G401 (cell line): ENCODE measurements around the gene STK24. TPM values are rescaled to one million over a fixed set of nuclear protein-coding genes. Genes with fewer than 3 reads are reported as not detected.
"Not testable (repeated sequence)": the region's sequence is repeated elsewhere in the genome, so short reads cannot be mapped to it uniquely, and the experiment has no call there.

ENCODE experiments used
- DNase-seq: peaks from one replicate; pipeline ENCODE4 v3.0.0-alpha.2; 2015; ENCODE audit warnings: low spot score
- in situ Hi-C: cut with HindIII; loops from 2 replicates; pipeline ENCODE4 v1.10.0; 2016; ENCODE audit warnings: low sequenced_read_pairs, mixed read lengths
- total RNA-seq: library from RNA; depleted of rRNA; stranded (reverse); fragments of >200 nt; shearing (Covaris generic); gene quantifications from 2 replicates; pipeline ENCODE4 v1.2.3, GENCODE V29; 2014

Gene STK24
- total RNA-seq, 1 experiment from 2014 or later, result 96.3 TPM

DNA sequence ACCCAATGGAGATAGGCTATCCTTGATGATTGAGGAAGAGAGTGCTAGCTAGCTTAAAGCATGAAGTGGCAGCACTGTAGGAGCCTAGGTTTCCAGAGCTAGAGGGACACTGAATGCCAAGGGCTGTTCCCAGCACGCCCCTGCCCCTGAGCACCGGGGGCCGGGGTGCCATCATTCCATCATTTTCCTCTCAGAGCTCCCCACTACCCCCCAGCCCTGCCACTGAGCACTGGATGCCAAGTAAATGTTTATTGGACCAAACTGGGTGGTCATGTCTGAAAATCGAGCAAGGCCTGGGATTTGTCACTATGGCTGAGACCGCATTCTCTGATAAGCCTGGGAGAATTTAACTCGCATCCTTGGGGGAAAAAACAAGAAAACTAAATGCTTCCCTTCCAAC, 142.8 kb downstream of the STK24 start:
- in situ Hi-C loops, result loop anchor here (25.0 kb wide), 1 partner anchor 228 kb away; no protein-coding TSS in a partner anchor
- DNase-seq, result no peak

DNA sequence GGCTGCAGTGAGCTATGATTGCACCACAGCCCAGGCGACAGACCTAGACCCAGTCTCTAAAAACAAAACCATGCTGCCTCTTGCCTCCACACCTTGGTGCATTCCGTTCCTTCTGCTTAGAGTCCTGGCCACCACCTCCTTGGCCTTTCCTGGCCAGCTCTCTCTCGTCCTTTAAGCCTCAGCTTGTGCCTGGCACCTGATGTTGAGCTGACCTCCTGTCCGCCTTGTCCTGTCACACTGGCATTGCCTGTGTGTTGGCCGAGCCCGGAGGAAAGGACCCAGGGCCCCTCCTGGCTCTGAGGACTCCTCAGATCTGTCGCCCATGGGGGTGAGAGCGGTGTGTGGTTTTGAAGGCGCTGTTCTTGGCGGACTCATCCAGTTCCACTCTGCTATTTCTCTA, 143.3 kb downstream of the STK24 start:
- DNase-seq, result no peak
- in situ Hi-C loops, result loop anchor here (25.0 kb wide), 1 partner anchor 229 kb away; no protein-coding TSS in a partner anchor

DNA sequence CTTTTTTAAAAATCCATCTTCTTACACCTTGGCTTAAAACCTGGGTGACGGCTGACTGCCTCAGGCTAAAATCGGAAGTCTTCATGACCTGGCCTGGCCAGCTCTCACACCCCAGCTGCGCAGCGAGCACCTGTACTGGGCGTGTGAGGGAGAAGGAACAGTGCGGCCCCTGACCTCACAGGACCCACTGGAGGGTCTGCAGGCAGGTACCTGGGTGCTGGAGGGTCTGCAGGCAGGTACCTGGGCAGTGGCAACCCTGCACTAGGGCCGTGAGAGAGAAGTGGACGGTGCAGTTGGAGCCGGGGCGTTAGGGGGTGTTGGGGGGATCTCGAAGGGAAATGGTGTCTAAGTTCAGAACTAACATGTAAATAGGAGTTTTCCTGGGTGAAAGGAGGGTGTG, 144.3 kb downstream of the STK24 start:
- in situ Hi-C loops, result loop anchor here (25.0 kb wide), 1 partner anchor 230 kb away; no protein-coding TSS in a partner anchor
- no peak for DNase-seq

DNA sequence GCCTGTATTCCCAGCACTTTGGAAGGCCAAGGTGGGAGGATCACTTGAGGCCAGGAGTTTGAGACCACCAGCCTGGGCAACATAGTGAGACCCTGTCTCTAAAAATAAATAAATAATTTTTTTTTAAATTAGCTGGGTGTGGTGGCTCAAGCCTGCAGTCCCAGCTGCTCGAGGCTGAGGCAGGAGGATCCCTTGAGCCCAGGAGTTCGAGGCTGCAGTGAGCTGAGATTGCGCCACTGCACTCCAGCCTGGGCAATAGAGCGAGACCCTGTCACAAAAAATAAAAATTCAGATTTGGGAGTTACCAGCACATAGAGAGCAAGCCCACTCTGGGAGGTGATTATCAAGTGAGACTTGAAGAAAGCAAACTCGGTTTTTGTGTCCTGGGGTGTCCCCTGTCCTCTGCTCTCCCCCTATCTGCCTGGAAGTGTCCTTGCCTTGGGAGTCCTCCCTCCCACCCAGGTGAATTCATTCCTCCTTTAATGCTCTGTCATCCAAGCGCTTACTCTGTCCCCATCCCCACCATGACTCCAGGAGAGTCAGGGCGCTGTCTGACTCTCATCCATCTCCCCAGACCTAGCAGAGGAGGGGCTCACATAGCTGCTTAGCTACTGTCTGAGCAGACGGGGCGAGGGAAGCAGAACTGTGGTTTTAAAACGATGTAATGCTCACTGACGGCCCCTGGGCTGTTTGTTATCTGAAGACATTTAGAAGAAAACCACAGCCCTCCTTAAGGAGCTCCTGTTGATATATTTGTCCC, 146.8 kb downstream of the STK24 start:
- in situ Hi-C loops, result loop anchor here (25.0 kb wide), 1 partner anchor 232 kb away; no protein-coding TSS in a partner anchor
- no peak for DNase-seq

DNA sequence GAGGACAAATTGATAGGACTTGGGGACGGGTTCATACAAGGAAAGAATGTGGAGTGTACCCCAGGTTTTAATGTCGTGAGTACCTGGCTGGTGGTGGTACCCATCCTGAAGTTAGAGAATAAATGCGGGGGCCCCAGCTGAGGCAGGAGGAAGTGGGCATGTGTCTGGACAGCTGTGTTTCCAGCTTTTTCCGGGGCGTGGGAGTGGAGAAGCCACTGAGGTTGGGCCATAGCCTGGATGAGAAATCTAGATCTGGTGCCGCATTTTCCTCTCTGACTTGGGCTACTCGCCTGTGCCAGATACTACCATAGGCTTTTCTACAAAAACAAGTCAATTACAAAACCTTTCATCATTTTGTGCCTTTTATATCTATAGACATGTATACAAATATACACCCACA, 147.4 kb downstream of the STK24 start:
- DNase-seq, result no peak
- in situ Hi-C loops, result loop anchor here (25.0 kb wide), 1 partner anchor 233 kb away; no protein-coding TSS in a partner anchor

DNA sequence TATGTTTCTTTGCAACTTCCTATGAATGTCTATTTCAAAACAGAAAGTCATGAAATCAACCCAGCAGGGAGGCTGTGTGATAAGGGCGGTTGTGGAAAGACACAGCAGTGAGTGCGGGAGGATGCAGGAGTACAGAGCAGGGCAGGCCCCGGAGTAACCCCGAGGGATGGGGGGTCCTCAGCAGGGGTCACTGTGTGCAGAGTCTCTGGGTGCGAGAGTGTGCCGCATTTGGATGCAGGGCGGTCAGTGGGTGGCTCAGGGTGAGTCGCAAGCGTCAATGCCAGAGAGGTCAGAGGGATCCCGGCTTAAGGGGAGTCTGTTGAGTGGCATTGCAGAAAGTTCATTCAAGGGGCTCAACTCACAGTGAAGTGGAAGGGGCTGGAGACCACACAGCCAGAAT, 147.8 kb downstream of the STK24 start:
- in situ Hi-C loops, result loop anchor here (25.0 kb wide), 1 partner anchor 233 kb away; no protein-coding TSS in a partner anchor
- DNase-seq, result no peak

DNA sequence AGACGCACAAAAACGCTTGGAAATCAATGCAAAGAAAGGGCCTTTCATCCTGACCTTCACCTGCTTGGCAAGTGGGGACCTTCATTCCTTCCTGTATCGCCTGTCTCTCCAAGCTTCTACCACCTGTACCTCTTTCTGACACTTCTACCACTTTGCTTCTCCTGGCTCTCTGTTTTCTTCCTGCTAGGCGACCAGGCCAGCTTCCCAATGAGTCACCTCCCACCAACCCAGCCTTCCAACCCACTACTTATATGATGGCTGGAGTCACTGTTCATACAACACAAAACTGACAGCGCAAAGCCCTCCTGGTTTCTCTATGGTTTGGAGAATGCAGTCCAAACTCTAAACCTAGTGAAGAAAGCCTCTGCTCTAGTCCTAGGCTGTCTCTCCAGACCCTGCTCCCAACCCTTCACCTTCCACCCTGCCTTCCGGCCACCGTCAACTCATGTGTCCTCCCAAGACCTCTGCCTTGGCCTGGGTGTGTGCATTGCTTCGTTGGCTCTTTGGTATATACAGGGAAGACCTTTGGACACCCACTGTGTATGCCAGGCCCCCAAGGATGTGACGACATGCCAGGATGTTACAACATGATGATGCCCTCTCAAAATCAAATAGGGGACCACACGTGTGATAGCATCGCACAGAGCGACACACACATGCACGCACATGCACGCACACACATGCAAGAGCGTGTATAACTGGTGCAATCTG, 148.5 kb downstream of the STK24 start:
- in situ Hi-C loops, result loop anchor here (25.0 kb wide), 1 partner anchor 234 kb away; no protein-coding TSS in a partner anchor
- DNase-seq, result no peak

DNA sequence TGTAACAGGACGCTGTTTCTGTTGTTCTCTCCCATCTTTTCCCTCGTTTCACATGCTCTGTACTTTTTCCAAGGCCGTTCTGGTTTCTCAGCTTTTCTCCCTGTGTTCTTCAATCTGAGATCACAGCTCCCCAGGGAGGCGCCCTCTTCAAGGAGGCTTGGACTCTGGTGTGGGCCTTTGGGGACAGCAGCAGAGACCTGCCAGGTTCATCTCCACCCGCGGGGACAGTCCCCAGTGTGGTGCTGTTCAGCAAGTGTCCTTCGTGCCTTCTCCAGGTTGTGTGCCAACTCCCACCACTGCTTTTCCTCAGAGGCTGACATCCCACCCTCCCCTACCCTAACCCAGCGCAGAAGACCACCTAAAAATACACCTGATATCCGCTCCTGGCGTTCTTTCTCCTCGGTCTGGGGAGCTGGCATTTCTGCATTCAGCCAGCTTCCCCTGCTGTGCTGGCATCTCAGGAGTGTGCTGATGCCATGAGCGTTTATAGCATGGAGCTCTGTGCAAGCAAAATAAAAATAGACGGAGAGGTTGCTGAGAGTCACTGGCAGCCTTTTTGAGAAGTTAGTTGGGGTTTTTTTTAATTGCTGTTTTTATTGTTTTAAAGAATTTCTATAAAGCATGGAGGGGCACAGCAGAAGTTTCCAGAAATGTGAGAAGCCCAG, 149.4 kb downstream of the STK24 start:
- peak; percentile 81 for DNase-seq
- in situ Hi-C loops, result loop anchor here (25.0 kb wide), 1 partner anchor 235 kb away; no protein-coding TSS in a partner anchor

DNA sequence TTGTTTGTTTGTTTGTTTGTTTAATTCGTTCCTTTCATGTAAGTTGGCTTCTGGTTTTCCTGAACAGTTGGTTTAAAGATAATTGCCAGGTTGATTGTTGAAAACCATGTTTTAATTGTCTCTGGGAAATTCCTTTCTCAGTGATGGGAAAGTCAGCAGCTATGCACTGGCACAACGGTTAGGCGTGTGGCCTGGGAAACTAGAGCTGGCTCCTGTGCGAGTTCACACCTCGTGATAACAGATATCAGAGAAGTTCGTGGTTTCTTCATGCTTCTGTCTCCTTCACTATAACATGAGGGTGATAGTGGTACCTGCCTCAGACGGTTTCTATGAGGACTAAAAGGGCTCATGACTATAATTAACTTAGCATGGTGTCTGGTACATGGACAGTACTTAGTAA, 153.5 kb downstream of the STK24 start:
- no peak for DNase-seq
- in situ Hi-C loops, result no loop called here

DNA sequence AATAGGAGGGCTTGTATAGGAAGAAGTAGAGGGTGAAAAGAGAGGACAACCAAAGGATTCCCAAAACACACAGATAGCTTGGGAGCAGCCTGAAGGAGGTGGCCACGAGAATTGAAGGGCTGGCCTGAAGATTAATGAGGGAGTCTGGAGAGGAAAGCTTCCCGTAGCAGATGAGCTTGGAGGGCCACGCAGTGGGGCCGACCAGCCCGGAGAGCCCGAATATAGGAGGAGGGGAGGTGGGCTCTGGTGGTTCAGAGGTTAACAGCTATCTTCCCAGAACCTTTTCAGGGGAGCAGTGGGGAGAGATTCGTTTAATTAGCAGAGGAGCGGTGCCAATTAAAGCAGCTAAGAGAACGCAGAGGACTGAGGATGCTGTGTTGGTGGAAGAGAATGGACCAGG, 154.9 kb downstream of the STK24 start:
- DNase-seq, result no peak
- in situ Hi-C loops, result no loop called here

DNA sequence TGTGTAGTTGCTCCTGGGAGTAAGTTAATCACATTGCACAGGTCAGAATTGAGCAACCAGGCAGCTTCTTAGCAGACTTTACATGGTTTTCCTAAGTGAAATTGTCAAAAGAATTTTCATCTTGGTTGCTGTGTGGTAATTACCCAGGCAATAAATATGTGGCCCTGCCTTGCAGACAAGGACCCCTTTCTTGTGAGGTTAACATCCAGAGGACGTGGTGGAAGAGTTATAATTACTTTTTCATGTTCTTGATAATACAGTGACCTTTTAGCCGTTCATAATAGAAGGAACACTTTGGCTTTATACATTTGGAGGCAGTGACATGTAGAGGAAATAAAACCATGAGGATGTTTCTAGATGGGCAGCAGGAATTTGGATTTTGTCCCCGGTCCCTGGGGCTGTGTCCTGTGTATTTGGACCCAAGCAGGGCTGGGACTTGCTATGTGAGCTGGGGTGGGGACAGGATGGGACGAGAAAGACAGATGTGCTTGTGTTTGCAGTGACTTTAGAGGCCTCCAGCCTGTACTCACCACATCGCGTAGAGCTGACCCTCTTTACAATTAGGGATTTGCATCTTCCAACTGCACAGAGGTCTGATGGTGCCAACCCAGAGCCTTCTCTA, 156.2 kb downstream of the STK24 start:
- DNase-seq, result no peak
- in situ Hi-C loops, result no loop called here

DNA sequence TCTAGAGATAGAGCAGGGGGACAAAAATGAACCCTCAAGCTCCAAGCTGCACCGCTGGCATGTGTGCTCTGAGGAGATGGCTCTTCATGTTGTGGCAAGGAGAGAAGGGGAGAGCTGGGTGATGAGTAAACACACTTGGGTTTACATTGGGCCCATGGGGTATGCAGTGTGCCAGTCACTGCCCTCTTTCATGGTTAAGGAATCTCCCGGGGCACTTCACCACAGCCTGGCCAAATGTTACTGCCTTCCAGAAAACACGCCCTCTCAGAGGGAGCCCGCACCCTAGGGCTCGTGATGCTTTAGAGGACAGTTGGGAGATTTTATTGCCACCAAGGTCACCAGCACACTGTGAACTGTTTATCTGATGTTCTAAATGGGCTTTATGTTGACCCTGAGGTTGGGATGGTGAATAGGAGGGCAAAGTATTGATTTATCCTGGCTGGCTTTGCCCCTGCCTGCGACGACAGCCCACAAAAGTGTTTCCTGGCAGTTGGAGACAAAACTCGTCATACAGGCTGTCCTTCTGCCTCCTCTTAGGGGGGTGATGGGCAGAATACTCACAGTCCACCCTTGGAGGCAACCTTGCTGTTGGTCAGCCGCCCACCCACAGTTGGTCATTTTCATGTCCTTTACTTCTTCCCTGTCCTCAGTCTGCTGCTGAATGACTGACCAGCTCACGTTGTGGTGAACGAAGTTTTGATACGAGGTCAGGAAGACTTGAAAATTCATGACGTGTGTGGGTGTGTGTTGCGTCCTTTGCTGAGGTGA, 156.9 kb downstream of the STK24 start:
- DNase-seq, result no peak
- in situ Hi-C loops, result no loop called here

DNA sequence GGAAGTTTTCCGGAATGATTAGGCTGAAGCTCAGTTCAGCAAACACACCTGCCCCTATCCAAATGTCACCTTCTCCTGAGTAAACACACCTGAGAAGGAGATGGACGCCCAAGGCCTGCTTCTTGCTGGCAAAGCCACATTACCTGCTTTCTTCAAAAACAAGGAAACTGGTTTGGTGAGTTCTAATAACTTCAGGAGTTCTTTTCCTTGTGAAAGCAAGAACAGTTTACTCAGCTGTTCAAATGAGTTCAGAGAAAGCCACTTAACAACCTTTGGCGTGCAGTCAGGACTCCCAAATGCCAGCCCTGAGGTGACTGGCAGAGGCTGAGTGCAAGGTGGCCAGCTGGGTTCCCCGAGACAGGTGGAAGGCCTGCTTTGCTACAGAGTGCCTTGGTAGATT, 160.5 kb downstream of the STK24 start:
- no peak for DNase-seq
- in situ Hi-C loops, result no loop called here

DNA sequence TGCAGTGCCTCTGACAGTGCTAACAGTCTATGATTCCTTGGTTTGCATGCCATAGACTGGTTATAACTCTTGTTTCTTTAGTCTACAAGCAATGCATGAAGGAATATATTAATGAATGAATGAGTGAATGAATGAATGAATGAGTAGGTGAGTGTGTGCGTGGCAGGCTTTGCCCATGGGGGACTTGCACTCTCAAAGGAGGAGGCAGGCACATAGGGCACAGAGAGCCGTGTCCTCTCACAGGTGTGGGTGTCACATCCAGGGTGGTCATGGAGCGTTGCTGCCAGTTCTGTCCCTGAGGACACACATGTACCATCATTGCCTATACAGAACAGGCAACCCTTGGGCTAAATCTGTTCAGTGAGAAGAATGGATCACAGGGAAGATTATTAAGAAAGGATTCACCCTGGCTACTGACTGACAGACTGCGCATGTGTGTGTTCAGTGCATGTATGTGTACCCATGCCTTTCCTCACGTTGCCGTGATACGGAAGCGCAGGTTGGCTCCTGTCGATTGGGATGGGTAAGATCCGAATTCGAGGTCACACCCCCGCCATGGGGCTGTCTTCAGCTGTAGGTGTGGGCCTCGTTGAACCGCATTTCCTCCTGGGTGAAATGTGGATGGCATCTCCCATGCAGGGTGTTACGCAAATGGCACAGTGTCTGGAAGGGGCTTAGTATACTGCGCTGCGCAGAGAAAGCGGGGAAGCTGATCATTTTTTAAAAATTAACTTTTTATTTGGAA, 161.4 kb downstream of the STK24 start:
- DNase-seq, result no peak
- in situ Hi-C loops, result no loop called here

DNA sequence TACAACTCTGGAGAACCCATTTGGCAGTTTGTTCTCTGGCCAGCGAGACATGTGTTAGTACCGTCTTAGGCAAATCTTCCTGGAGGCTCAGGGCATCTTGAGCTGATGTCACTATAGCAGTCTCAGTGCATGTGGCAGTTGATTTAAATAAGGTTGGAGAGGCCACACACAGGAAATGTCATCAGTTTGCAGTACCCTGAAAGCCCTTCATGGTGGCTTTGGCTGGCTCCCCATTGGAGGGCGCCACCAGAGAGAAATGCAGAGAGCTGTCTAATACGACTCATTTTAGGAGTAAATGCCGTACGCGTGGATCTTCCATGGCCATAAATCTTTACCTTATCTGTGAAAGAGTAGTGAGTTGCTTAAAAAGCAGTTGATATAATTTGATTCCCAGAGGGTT, 163.1 kb downstream of the STK24 start:
- in situ Hi-C loops, result no loop called here
- no peak for DNase-seq

DNA sequence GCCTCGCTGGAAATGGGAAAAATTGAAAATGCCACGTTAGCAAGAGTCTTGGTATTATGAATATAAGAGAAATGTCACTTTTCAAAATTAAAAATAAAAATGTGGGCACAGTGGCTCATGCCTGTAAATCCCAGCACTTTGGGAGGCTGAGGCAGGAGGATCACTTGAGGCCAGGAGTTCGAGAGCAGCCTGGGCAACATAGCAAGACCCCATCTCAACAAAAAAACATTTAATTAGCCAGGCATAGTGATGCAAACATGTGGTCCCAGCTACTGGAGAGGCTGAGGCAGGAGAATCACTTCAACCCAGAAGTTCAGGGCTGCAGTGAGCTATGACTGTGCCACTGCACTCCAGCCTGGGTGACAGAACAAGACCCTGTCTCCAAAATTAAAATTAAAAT, 163.6 kb downstream of the STK24 start:
- in situ Hi-C loops, DNase-seq: not testable (repeated sequence)

DNA sequence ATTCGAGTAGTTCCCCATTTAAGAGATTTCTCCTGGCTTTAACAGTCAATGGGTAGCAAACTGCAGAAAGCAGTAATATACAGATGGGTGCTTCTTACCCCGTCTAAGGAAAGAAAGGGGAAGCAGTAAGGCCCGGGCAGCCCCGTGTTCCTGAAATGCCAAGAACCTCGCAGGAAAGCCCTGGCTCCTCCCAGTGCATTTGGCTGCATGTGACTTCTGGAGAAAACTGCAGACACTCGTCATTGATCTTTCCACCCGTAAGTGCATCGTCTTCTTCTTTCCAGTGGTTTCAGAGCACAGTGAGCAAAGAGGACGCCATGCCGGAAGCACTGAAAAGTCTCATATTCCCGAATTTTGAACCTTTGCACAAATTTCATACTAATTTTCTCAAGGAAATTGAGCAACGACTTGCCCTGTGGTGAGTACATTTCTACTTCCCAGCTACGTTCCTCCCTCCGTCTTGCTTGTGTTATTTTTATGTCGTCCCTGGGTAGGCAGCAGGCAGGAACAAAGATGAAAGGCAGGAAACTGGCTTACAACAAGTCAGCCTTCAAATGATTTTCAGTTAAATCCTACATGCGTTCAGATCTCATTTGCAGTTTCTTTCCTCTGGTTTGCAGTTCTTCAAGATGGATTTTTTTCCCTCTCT, 165.2 kb downstream of the STK24 start:
- in situ Hi-C loops, result no loop called here
- no peak for DNase-seq

DNA sequence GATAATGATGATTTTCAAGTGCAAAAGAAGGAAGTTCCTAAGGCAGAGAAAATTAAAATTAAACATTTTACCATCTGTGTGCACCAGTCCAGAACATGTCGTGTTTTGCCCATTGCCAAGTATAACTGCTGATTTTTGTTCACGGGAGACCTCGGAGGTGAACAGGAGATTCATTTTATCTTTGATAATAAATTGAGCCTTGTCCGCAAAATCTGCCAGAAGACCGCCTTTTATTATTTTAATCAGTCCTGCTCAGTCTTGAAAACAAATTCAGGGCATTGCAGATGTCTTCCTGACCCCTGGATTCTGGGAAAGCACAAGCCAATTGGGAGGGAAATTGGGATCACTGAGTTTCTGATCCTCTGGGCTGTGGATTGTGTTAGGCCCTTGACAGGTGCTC, 165.9 kb downstream of the STK24 start:
- in situ Hi-C loops, result no loop called here
- DNase-seq, result no peak
